Measurements from ENCODE around the gene CCDC171.

- TF ChIP-seq, protein P1, sequence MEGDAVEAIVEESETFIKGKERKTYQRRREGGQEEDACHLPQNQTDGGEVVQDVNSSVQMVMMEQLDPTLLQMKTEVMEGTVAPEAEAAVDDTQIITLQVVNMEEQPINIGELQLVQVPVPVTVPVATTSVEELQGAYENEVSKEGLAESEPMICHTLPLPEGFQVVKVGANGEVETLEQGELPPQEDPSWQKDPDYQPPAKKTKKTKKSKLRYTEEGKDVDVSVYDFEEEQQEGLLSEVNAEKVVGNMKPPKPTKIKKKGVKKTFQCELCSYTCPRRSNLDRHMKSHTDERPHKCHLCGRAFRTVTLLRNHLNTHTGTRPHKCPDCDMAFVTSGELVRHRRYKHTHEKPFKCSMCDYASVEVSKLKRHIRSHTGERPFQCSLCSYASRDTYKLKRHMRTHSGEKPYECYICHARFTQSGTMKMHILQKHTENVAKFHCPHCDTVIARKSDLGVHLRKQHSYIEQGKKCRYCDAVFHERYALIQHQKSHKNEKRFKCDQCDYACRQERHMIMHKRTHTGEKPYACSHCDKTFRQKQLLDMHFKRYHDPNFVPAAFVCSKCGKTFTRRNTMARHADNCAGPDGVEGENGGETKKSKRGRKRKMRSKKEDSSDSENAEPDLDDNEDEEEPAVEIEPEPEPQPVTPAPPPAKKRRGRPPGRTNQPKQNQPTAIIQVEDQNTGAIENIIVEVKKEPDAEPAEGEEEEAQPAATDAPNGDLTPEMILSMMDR (IDR thresholded peaks at IDR 0.05) = no peak
- TF ChIP-seq POLR2A (IDR thresholded peaks at IDR 0.05) = no peak
These were observed 459.8 kb downstream of the CCDC171 start for GRCh38 chr9:16012621-16013020.
